Gastrocnemius medialis (tissue), 4 donors: ENCODE results near the gene CHMP1B.

Source experiments
- CTCF ChIP-seq, 5 experiments: fragments of 450-650 bp in 3 of 5; fragments of 200-600 bp in 2 of 5; sonication (generic) in 2 of 5; IDR thresholded peaks in 4 of 5; conservative IDR thresholded peaks in 1 of 5; 1 replicate in 4 of 5; 2 replicates in 1 of 5; pipeline ENCODE4 v1.5.1; 2016 to 2019; ENCODE audit warnings: antibody characterized with exemption in 5 of 5, mild to moderate bottlenecking in 3 of 5, moderate library complexity in 3 of 5
- POLR2A ChIP-seq, 2 donors: fragments of 450-650 bp; IDR thresholded peaks; one replicate each; pipeline ENCODE4 v1.6.1; 2017; ENCODE audit warnings: antibody characterized with exemption in 2 of 2, mild to moderate bottlenecking in 2 of 2, moderate library complexity in 2 of 2

DNA sequence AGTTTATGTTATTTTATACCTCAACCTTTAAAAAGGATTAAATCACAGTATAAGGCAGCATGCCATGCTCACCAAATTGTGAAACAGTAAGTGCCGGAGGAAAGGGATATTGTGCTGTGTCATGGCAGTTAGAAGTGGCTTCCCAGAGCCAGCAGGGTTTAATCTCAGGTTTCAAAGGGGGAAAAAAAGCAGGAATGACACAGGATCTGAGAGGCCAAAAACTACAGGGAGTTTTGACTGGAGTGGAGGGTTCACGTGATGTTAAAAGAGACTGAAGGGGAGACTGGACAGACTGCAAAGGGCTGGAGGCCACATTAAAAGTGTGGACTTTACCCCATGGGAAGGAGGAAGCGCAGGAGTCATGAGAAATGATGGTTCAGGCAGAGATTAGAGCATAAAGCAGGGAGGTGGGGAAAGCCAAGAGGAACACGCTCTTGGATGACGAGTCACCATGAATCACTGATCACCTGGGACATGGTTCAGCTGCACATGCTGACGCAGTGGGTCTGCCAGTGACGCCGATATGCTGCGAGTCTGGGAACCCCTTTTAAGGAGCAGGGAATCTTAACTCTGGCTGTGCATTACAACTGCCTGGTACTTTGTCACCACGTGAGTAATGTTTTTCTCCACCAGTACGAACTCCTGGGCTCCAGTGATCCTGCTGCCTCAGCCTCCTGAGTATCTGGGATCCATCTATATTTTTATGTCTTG is 6.1 kb downstream of the CHMP1B start:
- TF ChIP-seq CTCF (IDR thresholded peaks at IDR 0.05 in 4 of 5, conservative IDR thresholded peaks at IDR 0.05 in 1 of 5), result no peak
- peak; percentile 81 to 88 for TF ChIP-seq POLR2A (IDR thresholded peaks at IDR 0.05)
